A549 treated with RU486 at 1 μM for 4 hours (cell line): ENCODE data around the gene SH2D1A. TPM values are rescaled to one million over a fixed set of nuclear protein-coding genes. Genes with fewer than 3 reads are reported as not detected.

ENCODE experiments used
- total RNA-seq: library from RNA; stranded (reverse); fragments of 200-300 nt; extraction: Qiagen RNA extraction; gene quantifications from 5 replicates; pipeline ENCODE4 v1.2.3, GENCODE V29; 2022; ENCODE audit warnings: low read depth

Gene SH2D1A
- total RNA-seq, result not detected in 5 replicates

GRCh38 chrX:124346117-124346876 is at the start of gene SH2D1A:
Gene SH2D1A, plus strand, starts transcription at chrX:124346563. Its CDS starts 80 bp downstream, at chrX:124346643.

GRCh38 chrX:124332481-124333424 is 13.6 kb upstream of the SH2D1A start, which contains the start of gene TEX13D:
Gene TEX13D, plus strand, starts transcription at chrX:124332660. Its CDS starts 258 bp downstream, at chrX:124332918.

Other genes starting within 250 kb of the SH2D1A start
- not detected in 5 replicates for gene TEX13D, start 13.9 kb upstream of the SH2D1A start, total RNA-seq